Common myeloid progenitor, CD34-positive (primary cell): ENCODE results near the gene PFKL.

Experiments used
- CTCF ChIA-PET: fragments of 350-600 bp; sonication (Branson Sonifier 250); formaldehyde crosslinking; loops from one replicate; lab custom pipeline; 2021; ENCODE audit warnings: antibody characterized with exemption; lab: Charles Lee
- POLR2A ChIA-PET: fragments of 350-600 bp; sonication (Branson Sonifier 250); formaldehyde crosslinking; loops from one replicate; lab custom pipeline; 2021; ENCODE audit warnings: antibody characterized with exemption; lab: Charles Lee
- DNase-seq, 3 donors: peaks; one replicate each; pipeline versions ENCODE4 v3.0.0 to v3.0.0-alpha.2; 2013
- H3K27ac ChIP-seq, 2 experiments: 1 replicate in 1 of 2; 2 replicates in 1 of 2; pipeline ENCODE4 v1.7.0; 2013; ENCODE audit warnings: inconsistent platforms in 2 of 2, low read length in 2 of 2, mild to moderate bottlenecking in 2 of 2, low read depth in 1 of 2, moderate library complexity in 1 of 2; ENCODE audit not compliant: severe bottlenecking in 2 of 2, insufficient read depth in 1 of 2, poor library complexity in 1 of 2
- H3K27me3 ChIP-seq, 5 experiments: replicated peaks in 2 of 5; 1 replicate in 3 of 5; 2 replicates in 2 of 5; pipeline versions ENCODE4 v1.6.1 to v1.7.0; 2013; ENCODE audit warnings: low read length in 4 of 5, mild to moderate bottlenecking in 2 of 5, moderate library complexity in 2 of 5, inconsistent platforms in 1 of 5; ENCODE audit not compliant: insufficient read depth in 5 of 5, control insufficient read depth in 4 of 5
- H3K36me3 ChIP-seq, 4 experiments: 1 replicate in 2 of 4; 2 replicates in 2 of 4; pipeline versions ENCODE4 v1.6.1 to v1.7.0; 2013; ENCODE audit warnings: low read length in 3 of 4, control low read depth in 1 of 4, mild to moderate bottlenecking in 1 of 4; ENCODE audit not compliant: control insufficient read depth in 4 of 4, insufficient read depth in 4 of 4
- H3K4me1 ChIP-seq, 4 experiments: 1 replicate in 3 of 4; 2 replicates in 1 of 4; pipeline versions ENCODE4 v1.6.1 to v1.7.1; 2013; ENCODE audit warnings: low read length in 3 of 4, mild to moderate bottlenecking in 3 of 4, control low read depth in 1 of 4, inconsistent platforms in 1 of 4, moderate library complexity in 1 of 4; ENCODE audit not compliant: control insufficient read depth in 4 of 4, insufficient read depth in 4 of 4; ENCODE audit errors: control extremely low read depth in 1 of 4
- H3K4me3 ChIP-seq, 7 experiments: 1 replicate in 4 of 7; 2 replicates in 3 of 7; pipeline versions ENCODE4 v1.5.1 to v1.7.0; 2013; ENCODE audit warnings: mild to moderate bottlenecking in 7 of 7, low read length in 6 of 7, moderate library complexity in 6 of 7, inconsistent platforms in 2 of 7, low read depth in 2 of 7, control low read depth in 1 of 7; ENCODE audit not compliant: insufficient read depth in 4 of 7, control insufficient read depth in 1 of 7; ENCODE audit errors: extremely low read depth in 1 of 7
- H3K9me3 ChIP-seq, 5 experiments: 1 replicate in 4 of 5; 2 replicates in 1 of 5; pipeline versions ENCODE4 v1.6.1 to v1.7.1; 2013; ENCODE audit warnings: low read length in 4 of 5, mild to moderate bottlenecking in 2 of 5, inconsistent platforms in 1 of 5, low read depth in 1 of 5, moderate library complexity in 1 of 5; ENCODE audit not compliant: control insufficient read depth in 4 of 5, insufficient read depth in 2 of 5; ENCODE audit errors: control extremely low read depth in 1 of 5
- WGBS: methylation state at CpG from one replicate; pipeline ENCODE4 v1.1.5; 2013; ENCODE audit not compliant: insufficient coverage; 5-methylcytosine and 5-hydroxymethylcytosine counted together

The PFKL gene

DNA sequence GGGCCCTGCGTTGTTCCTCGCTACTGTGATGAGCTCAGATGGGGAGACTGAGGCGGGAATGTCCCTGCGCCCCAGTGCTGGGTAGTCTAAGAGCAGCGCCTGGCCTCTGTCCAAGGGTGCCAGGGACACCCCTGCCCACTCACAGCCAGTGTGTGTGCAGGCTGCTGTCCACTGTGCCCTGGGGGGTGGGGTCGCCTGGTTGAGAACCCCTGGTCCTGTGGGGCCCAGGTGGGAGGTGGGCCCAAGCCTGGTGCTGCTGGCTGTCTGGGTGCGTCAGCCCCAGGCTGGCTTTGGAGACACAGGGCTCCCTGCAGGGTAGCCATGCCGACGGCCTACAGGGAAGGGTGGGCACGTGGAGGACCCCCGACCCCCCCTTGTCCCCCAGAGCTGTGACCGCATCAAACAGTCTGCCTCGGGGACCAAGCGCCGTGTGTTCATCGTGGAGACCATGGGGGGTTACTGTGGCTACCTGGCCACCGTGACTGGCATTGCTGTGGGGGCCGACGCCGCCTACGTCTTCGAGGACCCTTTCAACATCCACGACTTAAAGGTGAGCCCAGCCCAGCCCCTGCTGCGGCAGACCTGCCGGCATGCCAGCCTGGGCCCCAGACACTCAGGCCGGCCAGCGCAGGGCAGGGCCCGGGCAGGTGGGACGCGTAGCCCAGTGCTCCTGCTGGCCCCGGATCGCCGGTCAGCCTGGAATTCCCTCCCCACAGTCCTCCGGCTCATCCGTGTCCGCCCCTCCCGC is 24.4 kb downstream of the PFKL start:
- Histone ChIP-seq H3K27ac (no peak overlapping the region), H3K4me3 (no peak overlapping the region), H3K27me3 (no peaks in the 10 kb centered on the region), H3K36me3 (peaks cover 5 to 86% (median 54%) of the 10 kb centered on the region in 4 experiments), H3K4me1 (no peaks in the 10 kb centered on the region), H3K9me3 (no peaks in the 10 kb centered on the region)
- 98% methylated on average over 36 of the region's 37 CpGs for WGBS
- POLR2A ChIA-PET, result no interaction called here
- DNase-seq, result no peak
- CTCF ChIA-PET, result interaction anchor here (0.9 to 1.4 kb wide), 2 partner anchors 9 to 20 kb away, joined by 3 read pairs; no protein-coding TSS in a partner anchor

DNA sequence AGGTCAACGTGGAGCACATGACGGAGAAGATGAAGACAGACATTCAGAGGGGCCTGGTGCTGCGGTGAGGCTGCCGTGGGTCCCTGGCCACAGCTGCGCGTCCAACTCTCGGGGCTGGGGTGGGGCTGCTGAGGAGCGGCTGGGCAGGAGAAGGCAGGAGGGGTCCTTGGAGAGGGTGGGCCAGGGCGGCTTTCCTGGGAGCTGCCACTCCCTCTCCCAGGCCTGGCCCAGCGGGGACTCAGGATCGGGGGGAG is 24.9 kb downstream of the PFKL start:
- Histone ChIP-seq H3K9me3 (no peaks in the 10 kb centered on the region), H3K36me3 (peaks cover 5 to 85% (median 49%) of the 10 kb centered on the region in 4 experiments), H3K27me3 (no peaks in the 10 kb centered on the region), H3K4me1 (no peaks in the 10 kb centered on the region), H3K4me3 (no peak overlapping the region), H3K27ac (no peak overlapping the region)
- POLR2A ChIA-PET, result no interaction called here
- CTCF ChIA-PET, result interaction anchor here (0.9 kb wide), 1 partner anchor 9 kb away, joined by 3 read pairs; no protein-coding TSS in a partner anchor
- no peak for DNase-seq
- WGBS, result 91% methylated on average over 11 of the region's 11 CpGs

DNA sequence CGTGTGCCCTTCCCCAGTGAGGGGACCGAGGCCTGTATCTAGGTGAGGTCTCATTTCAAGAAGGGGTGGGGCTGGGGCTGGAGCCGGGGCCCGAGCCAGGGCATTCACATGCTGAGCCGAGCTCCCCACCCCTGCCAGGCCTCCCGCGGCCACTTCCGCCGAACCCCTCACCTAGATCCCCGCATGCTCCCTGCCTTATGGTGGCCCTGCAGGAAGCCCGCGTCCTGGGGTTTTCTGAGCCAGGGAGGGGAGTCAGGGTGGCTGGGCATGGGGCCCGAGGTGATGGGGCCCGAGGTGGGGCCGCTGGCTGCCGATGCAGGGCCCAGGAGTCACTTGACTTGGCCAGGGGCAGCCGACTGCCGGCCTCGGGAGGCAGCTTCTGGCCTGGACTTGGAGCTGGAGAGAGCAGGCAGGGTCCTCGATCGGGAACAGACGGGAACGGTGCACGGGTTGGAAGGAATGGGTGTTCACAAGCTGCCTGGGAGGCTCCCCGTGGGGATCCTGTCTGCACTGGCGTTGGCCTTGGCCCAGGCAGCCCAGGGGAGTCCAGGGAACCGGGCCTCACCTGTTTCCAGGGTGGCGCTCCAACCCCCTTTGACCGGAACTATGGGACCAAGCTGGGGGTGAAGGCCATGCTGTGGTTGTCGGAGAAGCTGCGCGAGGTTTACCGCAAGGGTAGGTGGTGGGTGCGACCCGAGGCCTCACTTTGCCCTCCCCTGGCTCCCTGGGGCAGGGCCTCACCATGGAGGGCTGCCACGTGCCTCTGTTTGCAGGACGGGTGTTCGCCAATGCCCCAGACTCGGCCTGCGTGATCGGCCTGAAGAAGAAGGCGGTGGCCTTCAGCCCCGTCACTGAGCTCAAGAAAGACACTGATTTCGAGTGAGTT is 25.8 kb downstream of the PFKL start:
- no peak for DNase-seq
- H3K4me3 ChIP-seq, result no peak overlapping the region
- H3K4me1 ChIP-seq, result no peaks in the 10 kb centered on the region
- ChIA-PET POLR2A (no interaction called here), CTCF (no interaction called here)
- H3K27ac ChIP-seq, result no peak overlapping the region
- peaks cover 4 to 79% (median 45%) of the 10 kb centered on the region in 4 experiments for H3K36me3 ChIP-seq
- H3K9me3 ChIP-seq, result no peaks in the 10 kb centered on the region
- no peaks in the 10 kb centered on the region for H3K27me3 ChIP-seq
- WGBS, result 92% methylated on average over 43 of the region's 44 CpGs

DNA sequence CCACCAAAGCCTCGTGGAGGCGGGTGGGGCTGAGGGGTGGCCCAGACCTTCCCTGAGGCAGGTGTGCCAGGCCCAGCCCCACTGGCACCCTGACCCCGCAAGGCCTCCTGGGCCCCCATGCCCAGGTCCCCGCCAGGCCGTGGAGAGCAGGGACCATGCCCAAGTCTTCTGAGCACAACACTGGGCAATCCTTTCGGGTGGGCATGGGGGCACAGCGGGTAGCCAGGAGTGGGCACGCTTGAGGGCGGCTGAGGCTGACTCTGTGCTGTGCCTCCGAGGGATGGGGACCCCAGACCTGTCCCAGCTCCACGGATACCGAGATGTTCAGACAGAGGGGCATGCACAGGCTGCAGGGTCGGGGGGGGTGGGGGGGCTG is 26.4 kb downstream of the PFKL start:
- no peaks in the 10 kb centered on the region for H3K27me3 ChIP-seq
- peaks cover 4 to 74% (median 42%) of the 10 kb centered on the region in 4 experiments for H3K36me3 ChIP-seq
- no peak overlapping the region for H3K27ac ChIP-seq
- 92% methylated on average over 13 of the region's 13 CpGs for WGBS
- DNase-seq, result no peak
- H3K4me3 ChIP-seq, result no peak overlapping the region
- no peaks in the 10 kb centered on the region for H3K4me1 ChIP-seq
- POLR2A ChIA-PET, result no interaction called here
- H3K9me3 ChIP-seq, result no peaks in the 10 kb centered on the region
- CTCF ChIA-PET, result no interaction called here

GRCh38 chr21:44326716-44327602 is 27.1 kb downstream of the PFKL start:
- Histone ChIP-seq H3K9me3 (no peaks in the 10 kb centered on the region), H3K36me3 (peaks cover 4 to 71% (median 39%) of the 10 kb centered on the region in 4 experiments), H3K27me3 (no peaks in the 10 kb centered on the region), H3K4me1 (no peaks in the 10 kb centered on the region), H3K4me3 (no peak overlapping the region), H3K27ac (no peak overlapping the region)
- WGBS, result 93% methylated on average over 17 of the region's 26 CpGs
- ChIA-PET CTCF (no interaction called here), POLR2A (no interaction called here)
- no peak for DNase-seq

- CTCF ChIA-PET, result no interaction called here
Observed at GRCh38 chr21:44327603-44327974, 27.7 kb downstream of the PFKL start.

More at GRCh38 chr21:44327603-44327974, 27.7 kb downstream of the PFKL start:
- 80% methylated on average over 8 of the region's 11 CpGs for WGBS
- H3K27ac ChIP-seq, result no peak overlapping the region
- no peak for DNase-seq
- H3K4me3 ChIP-seq, result no peak overlapping the region
- H3K36me3 ChIP-seq, result peaks cover 4 to 65% (median 35%) of the 10 kb centered on the region in 4 experiments
- no peaks in the 10 kb centered on the region for H3K4me1 ChIP-seq
- H3K9me3 ChIP-seq, result no peaks in the 10 kb centered on the region
- POLR2A ChIA-PET, result no interaction called here
- H3K27me3 ChIP-seq, result no peaks in the 10 kb centered on the region
